Loucy (cell line): ENCODE data around the gene PXMP4.

Experiments
- EZH2phosphoT487 ChIP-seq: fragments of 200-600 bp; IDR thresholded peaks from 2 replicates; pipeline ENCODE4 v1.6.1; 2018; ENCODE audit warnings: antibody characterized with exemption, mild to moderate bottlenecking, moderate library complexity, borderline replicate concordance
- TF ChIP-seq, protein P1 (sequence below): fragments of 200-600 bp; sonication (generic); conservative IDR thresholded peaks from 2 replicates; pipeline ENCODE4 v1.5.1; 2014; ENCODE audit warnings: mild to moderate bottlenecking, antibody characterized with exemption, low read length

DNA sequence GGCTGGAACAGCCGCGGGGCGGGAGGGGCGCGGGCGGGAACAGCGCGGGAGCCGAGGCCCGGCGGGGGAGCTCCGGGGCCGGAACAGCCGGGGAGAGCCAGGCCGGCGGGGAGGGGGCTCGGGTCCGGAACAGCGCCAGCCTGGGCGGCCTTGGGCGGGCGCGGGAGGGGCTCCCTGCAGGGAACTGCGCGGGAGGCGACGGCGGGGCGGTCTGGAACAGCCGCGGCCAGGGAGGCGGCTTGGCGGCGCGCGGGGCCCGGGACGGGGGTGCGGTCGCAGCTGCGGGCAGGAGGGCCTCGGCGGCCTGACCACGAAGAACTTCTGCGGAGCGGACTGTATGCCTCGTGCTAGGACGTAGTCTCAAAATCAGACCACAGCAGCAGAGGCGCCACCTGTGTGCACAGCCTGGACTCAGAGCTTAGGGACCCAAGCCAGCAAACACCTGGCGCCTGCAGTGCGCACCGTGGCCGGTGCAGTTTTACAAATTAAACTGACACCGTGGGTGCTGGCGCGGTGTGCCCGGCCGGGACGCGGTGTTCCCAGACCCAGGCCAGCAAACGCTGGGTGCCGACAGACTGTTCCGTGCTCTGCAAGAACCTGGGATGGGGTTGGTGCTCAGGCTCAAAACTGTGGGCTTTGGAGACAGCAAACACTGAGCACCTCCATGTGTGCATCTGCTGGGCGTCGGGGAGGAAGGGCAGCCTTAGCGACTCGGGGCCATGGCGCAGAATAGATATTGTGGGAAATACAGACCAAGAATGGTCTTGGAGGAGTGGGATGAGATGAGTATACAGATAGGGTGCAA lies 12.3 kb upstream of the PXMP4 start:
- TF ChIP-seq, protein P1, sequence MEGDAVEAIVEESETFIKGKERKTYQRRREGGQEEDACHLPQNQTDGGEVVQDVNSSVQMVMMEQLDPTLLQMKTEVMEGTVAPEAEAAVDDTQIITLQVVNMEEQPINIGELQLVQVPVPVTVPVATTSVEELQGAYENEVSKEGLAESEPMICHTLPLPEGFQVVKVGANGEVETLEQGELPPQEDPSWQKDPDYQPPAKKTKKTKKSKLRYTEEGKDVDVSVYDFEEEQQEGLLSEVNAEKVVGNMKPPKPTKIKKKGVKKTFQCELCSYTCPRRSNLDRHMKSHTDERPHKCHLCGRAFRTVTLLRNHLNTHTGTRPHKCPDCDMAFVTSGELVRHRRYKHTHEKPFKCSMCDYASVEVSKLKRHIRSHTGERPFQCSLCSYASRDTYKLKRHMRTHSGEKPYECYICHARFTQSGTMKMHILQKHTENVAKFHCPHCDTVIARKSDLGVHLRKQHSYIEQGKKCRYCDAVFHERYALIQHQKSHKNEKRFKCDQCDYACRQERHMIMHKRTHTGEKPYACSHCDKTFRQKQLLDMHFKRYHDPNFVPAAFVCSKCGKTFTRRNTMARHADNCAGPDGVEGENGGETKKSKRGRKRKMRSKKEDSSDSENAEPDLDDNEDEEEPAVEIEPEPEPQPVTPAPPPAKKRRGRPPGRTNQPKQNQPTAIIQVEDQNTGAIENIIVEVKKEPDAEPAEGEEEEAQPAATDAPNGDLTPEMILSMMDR, result peak; percentile 17; the same call in 1 of the 2 replicates
- no peak for TF ChIP-seq EZH2phosphoT487
